H1 (cell line): ENCODE data around the gene UBE2D3. TPM values are rescaled to one million over a fixed set of nuclear protein-coding genes. Genes with fewer than 3 reads are reported as not detected.

Experiments used
- ASH2L ChIP-seq: fragments of 200-600, 300-600 bp; sonication (generic); IDR thresholded peaks from one replicate; pipeline ENCODE4 v1.7.1; 2017; ENCODE audit warnings: low read length
- BACH1 ChIP-seq: IDR thresholded peaks from 2 replicates; pipeline ENCODE4 v1.6.1; 2012; ENCODE audit warnings: low read length, improper control_type of control experiment
- CEBPB ChIP-seq: IDR thresholded peaks from 2 replicates; pipeline ENCODE4 v1.6.1; 2012; ENCODE audit warnings: low read depth, low read length
- CHD1 ChIP-seq: IDR thresholded peaks from 2 replicates; pipeline ENCODE4 v1.6.1; 2012; ENCODE audit warnings: low read depth, low read length, improper control_type of control experiment
- CHD2 ChIP-seq: IDR thresholded peaks from 2 replicates; pipeline ENCODE4 v1.6.1; 2012; ENCODE audit warnings: low read length, improper control_type of control experiment
- CTBP2 ChIP-seq: IDR thresholded peaks from 2 replicates; pipeline ENCODE4 v1.7.0; 2011; ENCODE audit warnings: borderline replicate concordance, mild to moderate bottlenecking, moderate library complexity, mixed read lengths, low read length; ENCODE audit not compliant: insufficient read depth, insufficient read length
- EP300 ChIP-seq, 2 experiments: IDR thresholded peaks; 1 replicate in 1 of 2; 2 replicates in 1 of 2; pipeline ENCODE4 v1.6.1; 2011 to 2012; ENCODE audit warnings: low read depth in 2 of 2, low read length in 2 of 2, mild to moderate bottlenecking in 2 of 2, borderline replicate concordance in 1 of 2, inconsistent platforms in 1 of 2, moderate library complexity in 1 of 2
- GTF2F1 ChIP-seq: IDR thresholded peaks from 2 replicates; pipeline ENCODE4 v1.6.1; 2012; ENCODE audit warnings: low read depth, low read length, improper control_type of control experiment, borderline replicate concordance
- HDAC2 ChIP-seq, 2 experiments: fragments of 300-600 bp in 1 of 2; sonication (generic) in 1 of 2; IDR thresholded peaks; 2 replicates each; pipeline ENCODE4 v1.6.1; 2011 to 2012; ENCODE audit warnings: low read depth in 2 of 2, low read length in 2 of 2, mild to moderate bottlenecking in 2 of 2, moderate library complexity in 2 of 2, borderline replicate concordance in 1 of 2, inconsistent platforms in 1 of 2
- POLR2A ChIP-seq, 2 experiments: IDR thresholded peaks; 1 replicate in 1 of 2; 2 replicates in 1 of 2; pipeline ENCODE4 v1.6.1; 2011; ENCODE audit warnings: low read depth in 2 of 2, low read length in 2 of 2, mild to moderate bottlenecking in 2 of 2; ENCODE audit errors: control extremely low read depth in 1 of 2
- RAD21 ChIP-seq, 2 experiments: IDR thresholded peaks in 1 of 2; conservative IDR thresholded peaks in 1 of 2; 2 replicates each; pipeline ENCODE4 v1.6.1; 2011; ENCODE audit warnings: low read depth in 2 of 2, low read length in 2 of 2, improper control_type of control experiment in 1 of 2, inconsistent platforms in 1 of 2, mild to moderate bottlenecking in 1 of 2, moderate library complexity in 1 of 2
- RXRA ChIP-seq: IDR thresholded peaks from 2 replicates; pipeline ENCODE4 v1.6.1; 2011; ENCODE audit warnings: low read depth, mild to moderate bottlenecking, low read length, moderate library complexity; ENCODE audit not compliant: insufficient read depth
- SIRT6 ChIP-seq: IDR thresholded peaks from one replicate; pipeline ENCODE4 v1.7.1; 2012; ENCODE audit warnings: low read length, inconsistent platforms
- SP2 ChIP-seq: IDR thresholded peaks from 2 replicates; pipeline ENCODE4 v1.6.1; 2012; ENCODE audit warnings: mild to moderate bottlenecking, low read length, inconsistent platforms
- SP4 ChIP-seq: IDR thresholded peaks from 2 replicates; pipeline ENCODE4 v1.6.1; 2012; ENCODE audit warnings: low read length, inconsistent platforms
- SRF ChIP-seq: IDR thresholded peaks from 2 replicates; pipeline ENCODE4 v1.6.1; 2011; ENCODE audit warnings: mild to moderate bottlenecking, low read depth, low read length, moderate library complexity
- TAF7 ChIP-seq: optimal IDR thresholded peaks from 2 replicates; pipeline ENCODE3; 2011; ENCODE audit warnings: low read depth, mild to moderate bottlenecking, inconsistent platforms, low read length, moderate library complexity, borderline replicate concordance
- TCF12 ChIP-seq: IDR thresholded peaks from 2 replicates; pipeline ENCODE4 v1.6.1; 2011; ENCODE audit warnings: low read depth, mild to moderate bottlenecking, low read length
- TEAD4 ChIP-seq: IDR thresholded peaks from 2 replicates; pipeline ENCODE4 v1.6.1; 2012; ENCODE audit warnings: low read depth, low read length, inconsistent platforms, mixed read lengths
- YY1 ChIP-seq: IDR thresholded peaks from 2 replicates; pipeline ENCODE4 v1.6.1; 2011; ENCODE audit warnings: low read depth, mild to moderate bottlenecking, low read length
- polyA plus RNA-seq, 7 experiments: library from polyadenylated mRNA; depleted of rRNA in 3 of 7; stranded (reverse) in 5 of 7; unstranded in 2 of 7; fragments of >200 nt in 5 of 7; fragments of 200-250 nt in 2 of 7; gene quantifications; 1 replicate in 5 of 7; 2 replicates in 1 of 7; 4 replicates in 1 of 7; pipeline versions ENCODE4 v1.2.1 to v1.2.3, GENCODE V29; 2011 to 2013; ENCODE audit warnings: missing spikeins in 2 of 7, mixed read lengths in 2 of 7
- total RNA-seq: library from RNA; stranded (reverse); fragmentation: NEBNext Ultra II Directional; extraction: Animal tissue kit (Norgen Biotek cat#: 25700); gene quantifications from 2 replicates; pipeline ENCODE4 v1.2.1, GENCODE V29; 2021
- TF ChIP-seq, protein P1 (sequence below): IDR thresholded peaks from 2 replicates; pipeline ENCODE4 v1.6.1; 2012; ENCODE audit warnings: low read length, inconsistent platforms

The UBE2D3 gene
- total and polyA plus RNA-seq, 2 of the 8 experiments (the other 6 are each of a cell fraction or from before 2014, with no cell fraction given): 396 to 544 TPM

DNA sequence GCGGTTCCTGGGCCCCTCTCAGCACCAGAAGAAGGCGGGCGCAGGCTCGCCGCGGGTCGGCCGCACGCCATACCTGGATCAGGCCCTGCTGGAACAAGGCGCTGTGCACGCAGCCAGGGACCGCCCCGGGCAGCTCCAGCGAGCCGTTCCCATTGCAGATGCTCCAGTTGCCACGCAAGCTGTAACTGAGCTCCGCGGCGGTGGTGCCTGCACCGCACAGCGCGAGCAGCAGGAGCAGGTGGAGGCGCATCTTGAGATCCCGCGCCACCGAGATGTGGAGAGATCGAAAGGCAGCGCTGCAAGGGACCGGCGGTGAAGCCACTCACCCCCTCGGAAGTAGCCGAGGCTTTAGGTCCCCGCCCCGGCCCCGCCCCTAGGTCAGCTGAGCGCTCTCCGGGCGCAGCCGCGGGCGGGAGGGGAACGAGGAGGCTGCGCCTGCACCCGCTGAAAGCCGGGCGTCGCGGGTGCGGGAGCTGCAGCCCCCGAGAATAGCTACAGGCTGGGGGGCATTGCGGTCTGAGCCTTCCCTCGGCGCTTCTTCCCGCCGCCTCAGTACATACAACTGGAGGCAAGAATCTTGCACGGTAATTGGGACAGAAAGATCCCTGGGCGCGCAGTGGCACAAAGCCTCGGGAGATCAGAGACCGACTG lies 66.6 kb downstream of the UBE2D3 start, which contains the start of gene MANBA (continued):
- TF ChIP-seq GTF2F1 (no peak), YY1 (no peak), RXRA (no peak), CEBPB (no peak), EP300 (IDR thresholded peaks at IDR 0.05; ENCODE audit: borderline replicate concordance in 1 of 2, low read depth in 2 of 2, low read length in 2 of 2) (no peak), TCF12 (no peak), HDAC2 (IDR thresholded peaks at IDR 0.05; ENCODE audit: borderline replicate concordance in 1 of 2, low read depth in 2 of 2, low read length in 2 of 2) (no peak; a peak in 1 of 4 replicates), SP4 (no peak), BACH1 (no peak), CHD1 (no peak), RAD21 (IDR thresholded peaks at IDR 0.05 in 1 of 2, conservative IDR thresholded peaks at IDR 0.05 in 1 of 2; ENCODE audit: low read depth in 2 of 2, low read length in 2 of 2) (no peak; a peak in 1 of 4 replicates), SP2 (no peak), POLR2A (IDR thresholded peaks at IDR 0.05; ENCODE audit: control extremely low read depth in 1 of 2, low read depth in 2 of 2, low read length in 2 of 2) (peak; percentile 78 to 89), CHD2 (peak; percentile 6; the same call in 1 of the 2 replicates), TEAD4 (no peak), SRF (no peak), TAF7 (peak; percentile 46), ASH2L (peak; percentile 84), SIRT6 (no peak), CTBP2 (no peak)
- TF ChIP-seq, protein P1, sequence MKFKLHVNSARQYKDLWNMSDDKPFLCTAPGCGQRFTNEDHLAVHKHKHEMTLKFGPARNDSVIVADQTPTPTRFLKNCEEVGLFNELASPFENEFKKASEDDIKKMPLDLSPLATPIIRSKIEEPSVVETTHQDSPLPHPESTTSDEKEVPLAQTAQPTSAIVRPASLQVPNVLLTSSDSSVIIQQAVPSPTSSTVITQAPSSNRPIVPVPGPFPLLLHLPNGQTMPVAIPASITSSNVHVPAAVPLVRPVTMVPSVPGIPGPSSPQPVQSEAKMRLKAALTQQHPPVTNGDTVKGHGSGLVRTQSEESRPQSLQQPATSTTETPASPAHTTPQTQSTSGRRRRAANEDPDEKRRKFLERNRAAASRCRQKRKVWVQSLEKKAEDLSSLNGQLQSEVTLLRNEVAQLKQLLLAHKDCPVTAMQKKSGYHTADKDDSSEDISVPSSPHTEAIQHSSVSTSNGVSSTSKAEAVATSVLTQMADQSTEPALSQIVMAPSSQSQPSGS: no peak
